ENCODE results near the gene ANAPC15.
A peak's percentile ranks its signal among the peaks of the same experiment; 100 is the strongest.

Gene ANAPC15

GRCh38 chr11:72116019-72116755, 3.7 kb upstream of the ANAPC15 start:
- no peak overlapping the region for H3K4me3 ChIP-seq (ENCODE audit: low read depth, low read length, poor library complexity, severe bottlenecking)
- no peaks in the 10 kb centered on the region for H4K20me1 ChIP-seq (ENCODE audit: insufficient read depth, low read length)
- H3K36me3 ChIP-seq (ENCODE audit: insufficient read depth, low read length) = no peaks in the 10 kb centered on the region; the same call in 1 of the 2 replicates
- no peak overlapping the region for H3K4me2 ChIP-seq (ENCODE audit: low read length)
- H2AFZ ChIP-seq (ENCODE audit: low read length) = no peak overlapping the region
- no peaks in the 10 kb centered on the region for H3K9me2 ChIP-seq (ENCODE audit: low read depth, low read length)
- H3K27ac ChIP-seq (ENCODE audit: low read depth, low read length, poor library complexity, severe bottlenecking) = no peak overlapping the region
- no peaks in the 10 kb centered on the region for H3K27me3 ChIP-seq (ENCODE audit: insufficient read depth, low read length)
- H3K9ac ChIP-seq (ENCODE audit: low read length) = no peak overlapping the region
- no peak for TF ChIP-seq CTCF (IDR thresholded peaks at IDR 0.05; ENCODE audit: low read length)
- no peak for TF ChIP-seq EZH2 (IDR thresholded peaks at IDR 0.05; ENCODE audit: borderline replicate concordance, low read length)
- H3K9me3 ChIP-seq (ENCODE audit: low read length) = no peaks in the 10 kb centered on the region
- no peaks in the 10 kb centered on the region for H3F3A ChIP-seq (ENCODE audit: insufficient read depth, low read length)
- peaks cover 14% of the 10 kb centered on the region for H3K4me1 ChIP-seq (ENCODE audit: insufficient read depth, low read length, severe bottlenecking)
- no peaks in the 10 kb centered on the region for H3K79me2 ChIP-seq (ENCODE audit: insufficient read depth, low read length)

DNA sequence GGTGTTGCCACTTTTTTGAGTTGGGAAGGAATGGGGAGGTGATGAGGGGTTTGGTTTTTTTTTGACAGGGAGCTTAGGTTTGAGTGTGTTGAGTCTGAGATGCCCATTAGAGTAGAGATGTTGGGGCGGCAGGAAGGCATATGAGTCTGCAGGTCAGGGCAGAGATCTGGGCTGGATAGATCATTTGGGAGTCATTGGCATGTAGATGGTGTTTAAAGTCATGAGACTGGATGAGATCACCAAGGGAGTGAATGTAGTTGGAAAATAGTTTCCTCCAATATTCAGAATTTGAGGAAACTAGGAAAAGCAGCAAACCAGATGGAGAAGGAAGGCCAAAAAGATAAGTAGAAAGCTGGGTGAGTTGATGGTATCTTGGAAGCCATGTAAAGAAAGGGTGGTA, 2.1 kb upstream of the ANAPC15 start:
- Histone ChIP-seq H4K20me1 (ENCODE audit: insufficient read depth, low read length) (no peaks in the 10 kb centered on the region), H2AFZ (ENCODE audit: low read length) (no peak overlapping the region), H3F3A (ENCODE audit: insufficient read depth, low read length) (no peaks in the 10 kb centered on the region), H3K9ac (ENCODE audit: low read length) (no peak overlapping the region), H3K36me3 (ENCODE audit: insufficient read depth, low read length) (no peaks in the 10 kb centered on the region), H3K79me2 (ENCODE audit: insufficient read depth, low read length) (no peaks in the 10 kb centered on the region), H3K9me3 (ENCODE audit: low read length) (no peaks in the 10 kb centered on the region), H3K4me2 (ENCODE audit: low read length) (no peak overlapping the region), H3K27me3 (ENCODE audit: insufficient read depth, low read length) (no peaks in the 10 kb centered on the region), H3K4me1 (ENCODE audit: insufficient read depth, low read length, severe bottlenecking) (peaks cover 18% of the 10 kb centered on the region), H3K4me3 (ENCODE audit: low read depth, low read length, poor library complexity, severe bottlenecking) (no peak overlapping the region), H3K27ac (ENCODE audit: low read depth, low read length, poor library complexity, severe bottlenecking) (no peak overlapping the region), H3K9me2 (ENCODE audit: low read depth, low read length) (no peaks in the 10 kb centered on the region)
- TF ChIP-seq CTCF (IDR thresholded peaks at IDR 0.05; ENCODE audit: low read length) (no peak), EZH2 (IDR thresholded peaks at IDR 0.05; ENCODE audit: borderline replicate concordance, low read length) (no peak)

DNA sequence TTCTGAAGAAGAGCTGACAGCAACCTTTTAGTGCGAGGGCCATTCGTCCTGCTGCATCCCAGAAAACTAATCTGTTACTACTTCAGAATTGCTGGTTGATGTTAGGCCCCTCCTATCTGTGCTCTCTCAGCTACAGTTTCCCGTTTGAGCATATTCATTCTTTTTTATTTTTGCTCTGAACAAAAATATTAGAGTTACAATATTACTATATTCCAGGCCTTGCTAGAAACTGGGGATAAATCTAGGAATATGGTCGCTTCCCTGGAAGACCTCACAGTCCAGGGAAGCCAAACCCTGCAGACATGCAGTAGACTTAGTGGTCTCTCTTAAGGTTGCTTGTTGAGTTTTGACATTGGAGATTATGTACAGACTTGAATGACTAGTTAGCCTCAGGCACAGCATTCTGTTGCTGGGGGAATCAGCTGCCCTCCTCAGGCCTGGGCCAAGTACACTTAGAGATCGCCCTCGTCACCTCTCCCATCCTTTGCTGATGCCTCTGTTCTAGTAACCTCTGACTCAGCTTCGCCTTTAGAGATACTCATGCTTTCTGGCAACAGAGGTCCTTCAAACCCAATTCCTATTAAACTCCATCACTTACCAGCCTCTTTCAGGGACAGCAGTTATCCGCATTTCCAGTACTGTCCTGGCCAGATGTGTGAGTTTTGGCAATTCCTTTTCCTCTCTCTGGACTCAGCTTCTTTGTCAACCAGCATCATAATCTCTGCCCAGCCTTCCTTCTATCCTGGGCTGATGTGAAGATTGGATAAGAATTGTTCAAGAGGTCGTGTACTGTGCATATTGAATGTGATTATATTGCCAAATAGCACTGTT, 698 bp upstream of the ANAPC15 start:
- peak overlapping the region; percentile 84 for H3K9ac ChIP-seq (ENCODE audit: low read length)
- H4K20me1 ChIP-seq (ENCODE audit: insufficient read depth, low read length) = no peaks in the 10 kb centered on the region
- H3K79me2 ChIP-seq (ENCODE audit: insufficient read depth, low read length) = no peaks in the 10 kb centered on the region
- no peaks in the 10 kb centered on the region for H3K9me3 ChIP-seq (ENCODE audit: low read length)
- no peaks in the 10 kb centered on the region for H3K9me2 ChIP-seq (ENCODE audit: low read depth, low read length)
- H3K4me2 ChIP-seq (ENCODE audit: low read length) = peak overlapping the region; percentile 82
- no peak overlapping the region for H2AFZ ChIP-seq (ENCODE audit: low read length)
- peak overlapping the region; percentile 66 for H3K4me3 ChIP-seq (ENCODE audit: low read depth, low read length, poor library complexity, severe bottlenecking)
- H3K4me1 ChIP-seq (ENCODE audit: insufficient read depth, low read length, severe bottlenecking) = peaks cover 18% of the 10 kb centered on the region
- H3F3A ChIP-seq (ENCODE audit: insufficient read depth, low read length) = no peaks in the 10 kb centered on the region
- no peaks in the 10 kb centered on the region for H3K36me3 ChIP-seq (ENCODE audit: insufficient read depth, low read length)
- no peak for TF ChIP-seq CTCF (IDR thresholded peaks at IDR 0.05; ENCODE audit: low read length)
- no peak for TF ChIP-seq EZH2 (IDR thresholded peaks at IDR 0.05; ENCODE audit: borderline replicate concordance, low read length)
- H3K27ac ChIP-seq (ENCODE audit: low read depth, low read length, poor library complexity, severe bottlenecking) = peak overlapping the region; percentile 84
- no peaks in the 10 kb centered on the region for H3K27me3 ChIP-seq (ENCODE audit: insufficient read depth, low read length)

Data from OCI-LY1 (cell line).